Astrocyte (in vitro differentiated cells and primary cell): ENCODE measurements around the gene HNRNPUL2. TPM values are rescaled to one million over a fixed set of nuclear protein-coding genes. Genes with fewer than 3 reads are reported as not detected.

Source experiments
- DNase-seq: peaks from one replicate; pipeline ENCODE4 v3.0.0-alpha.2; 2010; ENCODE audit warnings: low read depth
- FAIRE-seq: peaks from 2 replicates; lab custom pipeline; 2011; peaks lifted over from hg19 to GRCh38; lab: Jason Lieb, UNC
- H2AFZ ChIP-seq: 2 replicates; pipeline ENCODE4 v1.6.0; 2012; ENCODE audit warnings: low read depth, low read length, inconsistent platforms
- H3K27ac ChIP-seq: 2 replicates; pipeline ENCODE4 v1.5.1; 2011; ENCODE audit warnings: low read depth, low read length, inconsistent platforms
- H3K27me3 ChIP-seq: 2 replicates; pipeline ENCODE4 v1.6.0; 2011; ENCODE audit warnings: low read length, inconsistent platforms; ENCODE audit not compliant: insufficient read depth
- H3K36me3 ChIP-seq: 2 replicates; pipeline ENCODE4 v1.5.1; 2011; ENCODE audit warnings: low read length, inconsistent platforms; ENCODE audit not compliant: insufficient read depth
- H3K4me1 ChIP-seq: 2 replicates; pipeline ENCODE4 v1.5.1; 2011; ENCODE audit warnings: low read length, inconsistent platforms; ENCODE audit not compliant: insufficient read depth
- H3K4me2 ChIP-seq: 2 replicates; pipeline ENCODE4 v1.6.0; 2012; ENCODE audit warnings: low read length, inconsistent platforms
- H3K4me3 ChIP-seq: 2 replicates; pipeline ENCODE4 v1.5.1; 2011; ENCODE audit warnings: low read depth, mild to moderate bottlenecking, low read length, inconsistent platforms; ENCODE audit not compliant: insufficient read depth
- H3K79me2 ChIP-seq: 2 replicates; pipeline ENCODE4 v1.6.0; 2012; ENCODE audit warnings: mild to moderate bottlenecking, low read length, inconsistent platforms; ENCODE audit not compliant: insufficient read depth
- H3K9ac ChIP-seq: 2 replicates; pipeline ENCODE4 v1.6.0; 2012; ENCODE audit warnings: mild to moderate bottlenecking, low read length, inconsistent platforms
- H3K9me3 ChIP-seq: 2 replicates; pipeline ENCODE4 v1.5.1; 2012; ENCODE audit warnings: low read depth, mild to moderate bottlenecking, low read length, inconsistent platforms; ENCODE audit not compliant: insufficient read depth
- H4K20me1 ChIP-seq: 2 replicates; pipeline ENCODE4 v1.6.0; 2012; ENCODE audit warnings: low read length, inconsistent platforms; ENCODE audit not compliant: insufficient read depth
- H3K27ac Mint-ChIP-seq: one replicate; pipeline ENCODE4 v1.8.0; 2021; ENCODE audit warnings: mild to moderate bottlenecking, mixed read lengths; ENCODE audit not compliant: unreplicated experiment
- H3K27me3 Mint-ChIP-seq: one replicate; pipeline ENCODE4 v1.8.0; 2021; ENCODE audit warnings: low read depth, mixed read lengths; ENCODE audit not compliant: unreplicated experiment
- H3K36me3 Mint-ChIP-seq: one replicate; pipeline ENCODE4 v1.8.0; 2021; ENCODE audit warnings: low read depth, mixed read lengths; ENCODE audit not compliant: unreplicated experiment
- H3K4me1 Mint-ChIP-seq: one replicate; pipeline ENCODE4 v1.8.0; 2021; ENCODE audit warnings: low read depth, mixed read lengths; ENCODE audit not compliant: unreplicated experiment
- H3K4me3 Mint-ChIP-seq: one replicate; pipeline ENCODE4 v1.8.0; 2021; ENCODE audit warnings: mild to moderate bottlenecking, moderate library complexity, mixed read lengths; ENCODE audit not compliant: unreplicated experiment
- H3K9me3 Mint-ChIP-seq: one replicate; pipeline ENCODE4 v1.8.0; 2021; ENCODE audit warnings: mild to moderate bottlenecking, mixed read lengths; ENCODE audit not compliant: unreplicated experiment
- EZH2 ChIP-seq: IDR thresholded peaks from 2 replicates; pipeline ENCODE4 v1.6.1; 2012; ENCODE audit warnings: mild to moderate bottlenecking, low read length, inconsistent platforms; ENCODE audit not compliant: insufficient read depth
- total RNA-seq: library from RNA; stranded (reverse); gene quantifications from 2 replicates; pipeline ENCODE4 v1.2.1, GENCODE V29; 2021
- TF ChIP-seq, protein P1 (sequence below): IDR thresholded peaks from 2 replicates; pipeline ENCODE4 v1.5.1; 2011; ENCODE audit warnings: low read depth, mild to moderate bottlenecking, inconsistent platforms, low read length, moderate library complexity; ENCODE audit not compliant: insufficient read depth

The HNRNPUL2 gene
- total RNA-seq, 1 donor from 2014 or later: 40.0 TPM

DNA sequence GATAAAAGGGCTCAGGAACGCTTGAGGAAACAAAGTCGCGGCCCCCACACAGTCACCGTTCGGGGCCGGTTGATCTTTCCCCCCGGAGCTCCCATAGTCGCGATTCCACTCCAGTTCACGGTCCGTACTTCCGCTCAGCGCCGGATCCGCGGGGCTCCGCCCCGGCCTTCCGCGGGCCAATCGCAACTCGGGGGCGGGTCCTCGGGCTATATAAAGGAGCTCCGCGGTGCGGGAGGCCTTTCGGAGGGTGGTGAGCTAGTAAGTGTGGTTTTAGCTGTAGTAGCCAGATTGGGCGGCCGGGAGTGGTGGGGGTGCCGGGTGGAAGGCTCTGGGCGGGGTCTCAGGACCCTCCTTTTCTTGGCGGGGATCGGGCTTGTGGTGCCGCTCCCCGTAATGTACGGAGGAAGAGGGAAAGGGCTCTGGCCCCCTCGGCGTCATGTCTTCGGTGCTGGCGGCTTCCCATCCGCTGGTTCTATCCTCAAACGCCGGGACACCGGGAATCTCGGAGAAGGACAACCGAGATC is 62.1 kb downstream of the HNRNPUL2 start, which contains the start of the genes C11orf98 and CSKMT:
TSS of gene C11orf98 (minus strand) at position 136 of the 524 bp plus-strand sequence. CDS start at position 95, 41 bp downstream.
TSS of gene CSKMT (plus strand) at position 238 of the 524 bp plus-strand sequence. CDS start 568 bp downstream, outside the sequence.
- Histone ChIP-seq H4K20me1 (peaks cover 30% of the 10 kb centered on the region), H2AFZ (peak within 1 kb of the TSS; percentile 51), H3K4me1 (peaks cover 16% of the 10 kb centered on the region), H3K9ac (peak within 1 kb of the TSS; percentile 87), H3K27me3 (no peaks in the 10 kb centered on the region), H3K79me2 (peaks cover 51% of the 10 kb centered on the region), H3K27ac (peak within 1 kb of the TSS; percentile 67), H3K4me3 (peak within 1 kb of the TSS; percentile 97), H3K4me2 (peak within 1 kb of the TSS; percentile 97), H3K9me3 (no peaks in the 10 kb centered on the region), H3K36me3 (peaks cover 12% of the 10 kb centered on the region)
- FAIRE-seq (no peak), DNase-seq (peak; percentile 82)
- H3K4me3 Mint-ChIP-seq: peak within 1 kb of the TSS; percentile 96
- no peaks in the 10 kb centered on the region for H3K9me3 Mint-ChIP-seq
- H3K36me3 Mint-ChIP-seq: peaks cover 12% of the 10 kb centered on the region
- H3K4me1 Mint-ChIP-seq: peaks cover 12% of the 10 kb centered on the region
- no peak for TF ChIP-seq EZH2
- TF ChIP-seq, protein P1, sequence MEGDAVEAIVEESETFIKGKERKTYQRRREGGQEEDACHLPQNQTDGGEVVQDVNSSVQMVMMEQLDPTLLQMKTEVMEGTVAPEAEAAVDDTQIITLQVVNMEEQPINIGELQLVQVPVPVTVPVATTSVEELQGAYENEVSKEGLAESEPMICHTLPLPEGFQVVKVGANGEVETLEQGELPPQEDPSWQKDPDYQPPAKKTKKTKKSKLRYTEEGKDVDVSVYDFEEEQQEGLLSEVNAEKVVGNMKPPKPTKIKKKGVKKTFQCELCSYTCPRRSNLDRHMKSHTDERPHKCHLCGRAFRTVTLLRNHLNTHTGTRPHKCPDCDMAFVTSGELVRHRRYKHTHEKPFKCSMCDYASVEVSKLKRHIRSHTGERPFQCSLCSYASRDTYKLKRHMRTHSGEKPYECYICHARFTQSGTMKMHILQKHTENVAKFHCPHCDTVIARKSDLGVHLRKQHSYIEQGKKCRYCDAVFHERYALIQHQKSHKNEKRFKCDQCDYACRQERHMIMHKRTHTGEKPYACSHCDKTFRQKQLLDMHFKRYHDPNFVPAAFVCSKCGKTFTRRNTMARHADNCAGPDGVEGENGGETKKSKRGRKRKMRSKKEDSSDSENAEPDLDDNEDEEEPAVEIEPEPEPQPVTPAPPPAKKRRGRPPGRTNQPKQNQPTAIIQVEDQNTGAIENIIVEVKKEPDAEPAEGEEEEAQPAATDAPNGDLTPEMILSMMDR: no peak
- H3K27me3 Mint-ChIP-seq: no peaks in the 10 kb centered on the region
- H3K27ac Mint-ChIP-seq: peak within 1 kb of the TSS; percentile 92

DNA sequence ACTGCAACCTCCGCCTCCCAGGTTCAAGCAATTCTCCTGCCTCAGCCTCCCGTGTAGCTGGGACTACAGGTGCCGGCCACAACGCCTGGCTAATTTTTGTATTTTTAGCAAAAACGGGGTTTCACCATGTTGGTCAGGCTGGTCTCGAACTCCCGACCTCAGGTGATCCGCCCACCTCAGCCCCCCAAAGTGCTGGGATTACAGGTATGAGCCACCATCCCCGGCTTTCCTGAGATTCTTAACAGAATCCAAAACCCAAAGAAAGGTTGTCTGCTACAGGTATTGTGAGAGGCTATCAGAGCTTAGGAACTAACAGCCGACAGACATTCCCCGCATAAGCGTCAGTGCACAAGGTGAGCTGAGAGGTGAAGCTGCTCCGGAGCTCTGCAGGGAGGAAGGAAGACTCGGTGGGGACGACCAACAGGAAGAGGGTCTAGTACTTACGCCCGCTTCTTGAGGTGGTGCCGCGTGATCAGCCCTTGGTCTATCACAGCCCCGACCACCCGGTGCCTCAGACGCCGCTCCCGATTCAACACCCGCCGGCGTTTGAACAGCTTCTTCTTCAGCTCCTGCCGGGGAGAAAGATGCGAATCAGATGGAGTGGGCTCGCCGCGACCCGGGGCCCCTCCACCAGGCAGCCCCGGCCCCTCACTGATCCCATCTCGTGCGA is 62.7 kb downstream of the HNRNPUL2 start:
- Mint-ChIP-seq H3K27ac (peak overlapping the region; percentile 92), H3K27me3 (no peaks in the 10 kb centered on the region), H3K4me1 (peaks cover 12% of the 10 kb centered on the region), H3K4me3 (peak overlapping the region; percentile 96), H3K36me3 (peaks cover 12% of the 10 kb centered on the region), H3K9me3 (no peaks in the 10 kb centered on the region)
- H3K27ac ChIP-seq: peak overlapping the region; percentile 67
- FAIRE-seq (no peak), DNase-seq (peak; percentile 53)
- H4K20me1 ChIP-seq: peaks cover 29% of the 10 kb centered on the region
- H2AFZ ChIP-seq: peak overlapping the region; percentile 51
- peaks cover 12% of the 10 kb centered on the region for H3K36me3 ChIP-seq
- H3K9me3 ChIP-seq: no peaks in the 10 kb centered on the region
- peak overlapping the region; percentile 97 for H3K4me3 ChIP-seq
- peaks cover 16% of the 10 kb centered on the region for H3K4me1 ChIP-seq
- TF ChIP-seq, protein P1: no peak
- no peak for TF ChIP-seq EZH2
- peak overlapping the region; percentile 87 for H3K9ac ChIP-seq
- H3K4me2 ChIP-seq: peak overlapping the region; percentile 97
- H3K79me2 ChIP-seq: peaks cover 47% of the 10 kb centered on the region
- H3K27me3 ChIP-seq: no peaks in the 10 kb centered on the region

Other genes starting within 250 kb of the HNRNPUL2 start
- gene AHNAK, start 180.7 kb downstream of the HNRNPUL2 start, total RNA-seq: 305 and 378 TPM in 2 replicates
- 1,185 and 1,298 TPM in 2 replicates for gene EEF1G, start 153.6 kb downstream of the HNRNPUL2 start, total RNA-seq
- gene TUT1, start 135.9 kb downstream of the HNRNPUL2 start, total RNA-seq: 16.8 and 18.3 TPM in 2 replicates
- 123 and 136 TPM in 2 replicates for gene MTA2, start 125.6 kb downstream of the HNRNPUL2 start, total RNA-seq
- 25.5 and 29.8 TPM in 2 replicates for gene EML3, start 114.7 kb downstream of the HNRNPUL2 start, total RNA-seq
- 0.79 and 1.3 TPM in 2 replicates for gene ROM1, start 114.2 kb downstream of the HNRNPUL2 start, total RNA-seq
- 52.4 and 54.5 TPM in 2 replicates for gene B3GAT3, start 105.5 kb downstream of the HNRNPUL2 start, total RNA-seq
- gene GANAB, start 80.8 kb downstream of the HNRNPUL2 start, total RNA-seq: 323 and 344 TPM in 2 replicates
- 16.7 and 18.4 TPM in 2 replicates for gene INTS5, start 74.2 kb downstream of the HNRNPUL2 start, total RNA-seq
- gene C11orf98, start 62.2 kb downstream of the HNRNPUL2 start, total RNA-seq: 60.0 and 69.8 TPM in 2 replicates
- gene CSKMT, start 62.1 kb downstream of the HNRNPUL2 start, total RNA-seq: 15.6 and 23.3 TPM in 2 replicates
- 7.2 and 8.7 TPM in 2 replicates for gene UQCC3, start 55.8 kb downstream of the HNRNPUL2 start, total RNA-seq
- gene LBHD1, start 55.2 kb downstream of the HNRNPUL2 start, total RNA-seq: 6.4 and 8.0 TPM in 2 replicates
- 80.0 and 89.8 TPM in 2 replicates for gene UBXN1, start 48.4 kb downstream of the HNRNPUL2 start, total RNA-seq
- gene LRRN4CL, start 37.9 kb downstream of the HNRNPUL2 start, total RNA-seq: 0.17 and 0.43 TPM in 2 replicates
- gene BSCL2, start 20.0 kb downstream of the HNRNPUL2 start, total RNA-seq: 51.1 and 55.0 TPM in 2 replicates
- 0.46 TPM in 1 of 2 replicates, not detected in the other for gene GNG3, start 19.8 kb downstream of the HNRNPUL2 start, total RNA-seq
- gene TTC9C, start 1.0 kb upstream of the HNRNPUL2 start, total RNA-seq: 51.9 and 60.8 TPM in 2 replicates
- gene ZBTB3, start 26.7 kb upstream of the HNRNPUL2 start, total RNA-seq: 11.0 and 11.2 TPM in 2 replicates
- gene POLR2G, start 34.1 kb upstream of the HNRNPUL2 start, total RNA-seq: 88.3 and 89.1 TPM in 2 replicates
- gene TAF6L, start 43.9 kb upstream of the HNRNPUL2 start, total RNA-seq: 14.7 and 15.1 TPM in 2 replicates
- 51.3 and 57.5 TPM in 2 replicates for gene TMEM179B, start 59.9 kb upstream of the HNRNPUL2 start, total RNA-seq
- gene TMEM223, start 64.5 kb upstream of the HNRNPUL2 start, total RNA-seq: 7.8 and 11.3 TPM in 2 replicates
- gene NXF1, start 78.0 kb upstream of the HNRNPUL2 start, total RNA-seq: 51.4 and 55.9 TPM in 2 replicates
- 44.2 and 45.7 TPM in 2 replicates for gene STX5, start 104.6 kb upstream of the HNRNPUL2 start, total RNA-seq
- not detected in 2 replicates for gene TEX54, start 105.4 kb upstream of the HNRNPUL2 start, total RNA-seq
- 46.8 and 53.5 TPM in 2 replicates for gene WDR74, start 112.1 kb upstream of the HNRNPUL2 start, total RNA-seq
- 588 and 592 TPM in 2 replicates for gene SLC3A2, start 153.4 kb upstream of the HNRNPUL2 start, total RNA-seq
- not detected in 2 replicates for gene CHRM1, start 193.9 kb upstream of the HNRNPUL2 start, total RNA-seq